Sigmoid colon (tissue), 4 donors: Measurements from ENCODE around the gene NIPSNAP3A.

ENCODE experiments used
- EP300 ChIP-seq, 4 donors: sonication (generic); formaldehyde crosslinking; IDR thresholded peaks; one replicate each; pipeline ENCODE4 v1.6.1; 2017; ENCODE audit warnings: antibody characterized with exemption in 4 of 4
- POLR2AphosphoS5 ChIP-seq, 4 donors: sonication (generic); formaldehyde crosslinking; IDR thresholded peaks; one replicate each; pipeline ENCODE4 v1.6.1; 2017; ENCODE audit warnings: antibody characterized with exemption in 4 of 4
- TF ChIP-seq, protein P1 (sequence below), 4 experiments: fragments of 450-650 bp in 3 of 4; fragments of 200-600 bp in 1 of 4; IDR thresholded peaks; one replicate each; pipeline ENCODE4 v1.5.1; 2016 to 2019; ENCODE audit warnings: antibody characterized with exemption in 4 of 4, mild to moderate bottlenecking in 3 of 4, moderate library complexity in 2 of 4

DNA sequence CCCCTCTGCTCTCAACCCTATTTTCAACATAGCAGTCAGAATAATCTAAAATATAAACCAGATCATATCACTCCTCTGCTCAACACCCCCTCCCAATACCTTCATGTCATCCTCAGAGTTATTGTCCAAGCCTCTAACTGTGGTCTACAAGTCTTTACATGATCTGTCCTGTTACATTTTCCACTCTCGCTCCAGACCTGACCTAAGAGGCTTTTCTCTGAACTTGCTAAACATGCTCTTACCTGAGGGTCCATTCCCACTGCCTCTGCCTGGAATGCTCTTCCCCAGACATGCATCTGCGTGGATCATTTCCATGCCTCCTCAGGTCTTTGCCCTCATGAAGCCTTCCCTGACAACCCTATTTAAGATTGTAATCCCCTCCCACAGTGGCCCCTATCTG, 28.5 kb downstream of the NIPSNAP3A start:
- TF ChIP-seq, protein P1, sequence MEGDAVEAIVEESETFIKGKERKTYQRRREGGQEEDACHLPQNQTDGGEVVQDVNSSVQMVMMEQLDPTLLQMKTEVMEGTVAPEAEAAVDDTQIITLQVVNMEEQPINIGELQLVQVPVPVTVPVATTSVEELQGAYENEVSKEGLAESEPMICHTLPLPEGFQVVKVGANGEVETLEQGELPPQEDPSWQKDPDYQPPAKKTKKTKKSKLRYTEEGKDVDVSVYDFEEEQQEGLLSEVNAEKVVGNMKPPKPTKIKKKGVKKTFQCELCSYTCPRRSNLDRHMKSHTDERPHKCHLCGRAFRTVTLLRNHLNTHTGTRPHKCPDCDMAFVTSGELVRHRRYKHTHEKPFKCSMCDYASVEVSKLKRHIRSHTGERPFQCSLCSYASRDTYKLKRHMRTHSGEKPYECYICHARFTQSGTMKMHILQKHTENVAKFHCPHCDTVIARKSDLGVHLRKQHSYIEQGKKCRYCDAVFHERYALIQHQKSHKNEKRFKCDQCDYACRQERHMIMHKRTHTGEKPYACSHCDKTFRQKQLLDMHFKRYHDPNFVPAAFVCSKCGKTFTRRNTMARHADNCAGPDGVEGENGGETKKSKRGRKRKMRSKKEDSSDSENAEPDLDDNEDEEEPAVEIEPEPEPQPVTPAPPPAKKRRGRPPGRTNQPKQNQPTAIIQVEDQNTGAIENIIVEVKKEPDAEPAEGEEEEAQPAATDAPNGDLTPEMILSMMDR (IDR thresholded peaks at IDR 0.05), result no peak
- TF ChIP-seq POLR2AphosphoS5 (IDR thresholded peaks at IDR 0.05) (peak in 1 of 4 donors; percentile 16), EP300 (IDR thresholded peaks at IDR 0.05) (no peak)
